SK-N-SH (cell line): Measurements from ENCODE around the gene MYCBP. TPM values are rescaled to one million over a fixed set of nuclear protein-coding genes. Genes with fewer than 3 reads are reported as not detected.

Experiments
- CTCF ChIA-PET: fragments of 300-600, 350-600 bp; formaldehyde crosslinking; extraction: SDS; loops from one replicate; lab custom pipeline; 2021; lab: Yijun Ruan, JAX
- POLR2A ChIA-PET: fragments of 350-600 bp; sonication (Branson Sonifier 250); formaldehyde crosslinking; extraction: SDS; loops from one replicate; lab custom pipeline; 2020; ENCODE audit warnings: antibody characterized with exemption, inconsistent platforms; lab: Yijun Ruan, JAX
- DNase-seq: peaks from one replicate; pipeline ENCODE4 v3.0.0; 2012
- H2AFZ ChIP-seq: fragments of 200-600 bp; sonication (generic); 2 replicates; pipeline ENCODE4 v1.8.1; 2016; ENCODE audit warnings: antibody characterized with exemption, mild to moderate bottlenecking, low read depth
- H3F3A ChIP-seq: fragments of 200-600 bp; sonication (generic); replicated peaks from 2 replicates; pipeline ENCODE3; 2016; ENCODE audit warnings: antibody characterized with exemption, mild to moderate bottlenecking; ENCODE audit not compliant: insufficient read depth
- H3K27ac ChIP-seq, 2 experiments: fragments of 200-500 bp in 1 of 2; fragments of 200-600 bp in 1 of 2; sonication (Bioruptor generic) in 1 of 2; sonication (generic), shearing (Covaris generic) in 1 of 2; 2 replicates each; pipeline versions ENCODE4 v1.5.1 to v1.6.1; 2014 to 2016; ENCODE audit warnings: low read depth in 2 of 2, inconsistent platforms in 1 of 2, low read length in 1 of 2, mild to moderate bottlenecking in 1 of 2, mixed read lengths in 1 of 2
- H3K27me3 ChIP-seq: fragments of 200-600 bp; sonication (generic), shearing (Covaris generic); 2 replicates; pipeline ENCODE4 v1.6.1; 2016; ENCODE audit warnings: mixed run types; ENCODE audit not compliant: insufficient read depth
- H3K36me3 ChIP-seq, 2 experiments: fragments of 200-500 bp in 1 of 2; fragments of 200-600 bp in 1 of 2; sonication (Bioruptor generic) in 1 of 2; sonication (generic) in 1 of 2; replicated peaks in 1 of 2; 2 replicates each; pipeline versions ENCODE3 to v1.5.1; 2014 to 2016; ENCODE audit warnings: low read length in 1 of 2, mild to moderate bottlenecking in 1 of 2; ENCODE audit not compliant: insufficient read depth in 2 of 2, control insufficient read depth in 1 of 2
- H3K4me1 ChIP-seq, 2 experiments: fragments of 200-500 bp in 1 of 2; fragments of 200-600 bp in 1 of 2; sonication (Bioruptor generic) in 1 of 2; sonication (generic), shearing (Covaris generic) in 1 of 2; 2 replicates each; pipeline versions ENCODE4 v1.5.1 to v1.6.1; 2014 to 2016; ENCODE audit warnings: low read depth in 1 of 2, low read length in 1 of 2, mixed run types in 1 of 2; ENCODE audit not compliant: insufficient read depth in 2 of 2, control insufficient read depth in 1 of 2
- H3K4me2 ChIP-seq: fragments of 200-600 bp; sonication (generic), shearing (Covaris generic); 2 replicates; pipeline ENCODE4 v1.6.1; 2017; ENCODE audit warnings: mixed run types
- H3K4me3 ChIP-seq, 2 experiments: fragments of 200-500 bp in 1 of 2; fragments of 200-600 bp in 1 of 2; sonication (Bioruptor generic) in 1 of 2; sonication (generic), shearing (Covaris generic) in 1 of 2; 2 replicates each; pipeline versions ENCODE4 v1.5.1 to v1.8.1; 2014 to 2016; ENCODE audit warnings: low read depth in 2 of 2, inconsistent platforms in 1 of 2, low read length in 1 of 2, mild to moderate bottlenecking in 1 of 2, mixed read lengths in 1 of 2, moderate library complexity in 1 of 2
- H3K79me2 ChIP-seq: fragments of 200-600 bp; sonication (generic); 2 replicates; pipeline ENCODE4 v1.8.1; 2017; ENCODE audit warnings: mild to moderate bottlenecking; ENCODE audit not compliant: insufficient read depth
- H3K9ac ChIP-seq: fragments of 200-600 bp; sonication (generic); 2 replicates; pipeline ENCODE4 v1.6.1; 2017; ENCODE audit warnings: mixed run types
- H3K9me2 ChIP-seq: fragments of 200-600 bp; sonication (generic); 2 replicates; pipeline ENCODE4 v1.6.1; 2017; ENCODE audit warnings: mixed run types
- H3K9me3 ChIP-seq: fragments of 200-600 bp; sonication (generic); 2 replicates; pipeline ENCODE4 v1.6.1; 2017; ENCODE audit warnings: mixed run types, mild to moderate bottlenecking, moderate library complexity
- H4K20me1 ChIP-seq: fragments of 200-600 bp; sonication (generic); 2 replicates; pipeline ENCODE4 v1.6.1; 2017; ENCODE audit warnings: mild to moderate bottlenecking, mixed run types; ENCODE audit not compliant: insufficient read depth
- EZH2phosphoT487 ChIP-seq: fragments of 200-600 bp; sonication (generic); IDR thresholded peaks from 2 replicates; pipeline ENCODE4 v1.6.1; 2017; ENCODE audit warnings: low read depth, mixed run types, mild to moderate bottlenecking, antibody characterized with exemption, moderate library complexity, borderline replicate concordance
- FOSL2 ChIP-seq: IDR thresholded peaks from 2 replicates; pipeline ENCODE4 v1.4.0; 2012; ENCODE audit warnings: low read depth, mild to moderate bottlenecking, moderate library complexity, borderline replicate concordance
- GATA2 ChIP-seq: sonication (generic); formaldehyde crosslinking; IDR thresholded peaks from 2 replicates; pipeline ENCODE4 v1.5.0; 2020; ENCODE audit warnings: mild to moderate bottlenecking, missing genetic modification reagents
- JUND ChIP-seq: IDR thresholded peaks from 2 replicates; pipeline ENCODE4 v1.4.0; 2012
- MXI1 ChIP-seq: IDR thresholded peaks from 2 replicates; pipeline ENCODE4 v1.6.1; 2012; ENCODE audit warnings: mild to moderate bottlenecking, low read depth, low read length, improper control_type of control experiment
- NFIC ChIP-seq: IDR thresholded peaks from 2 replicates; pipeline ENCODE4 v1.4.0; 2012; ENCODE audit warnings: borderline replicate concordance
- NRF1 ChIP-seq: IDR thresholded peaks from 2 replicates; pipeline ENCODE4 v1.6.1; 2012; ENCODE audit warnings: low read depth, mild to moderate bottlenecking, low read length
- RAD21 ChIP-seq: IDR thresholded peaks from 2 replicates; pipeline ENCODE4 v1.6.1; 2012; ENCODE audit warnings: mild to moderate bottlenecking, low read length
- RFX5 ChIP-seq: IDR thresholded peaks from 2 replicates; pipeline ENCODE4 v1.6.1; 2012; ENCODE audit warnings: mild to moderate bottlenecking, improper control_type of control experiment, low read length
- SMC3 ChIP-seq: IDR thresholded peaks from 2 replicates; pipeline ENCODE4 v1.6.1; 2012; ENCODE audit warnings: low read depth, low read length, improper control_type of control experiment
- TCF12 ChIP-seq: IDR thresholded peaks from 2 replicates; pipeline ENCODE4 v1.4.0; 2012
- TEAD4 ChIP-seq: IDR thresholded peaks from 2 replicates; pipeline ENCODE4 v1.4.0; 2012; ENCODE audit warnings: mild to moderate bottlenecking, borderline replicate concordance; ENCODE audit not compliant: insufficient read depth
- WGBS: methylation state at CpG from one replicate; pipeline ENCODE4 v1.1.6; 2017; ENCODE audit warnings: low lambda C conversion rate; 5-methylcytosine and 5-hydroxymethylcytosine counted together
- polyA plus RNA-seq, 3 experiments: library from polyadenylated mRNA; depleted of rRNA; stranded (reverse); fragments of >200 nt; gene quantifications; 2 replicates each; pipeline ENCODE4 v1.2.3, GENCODE V29; 2012
- TF ChIP-seq, protein P1 (sequence below): fragments of 150-350 bp; IDR thresholded peaks from 2 replicates; pipeline ENCODE4 v1.6.1; 2017; ENCODE audit warnings: antibody characterized with exemption, low read length, low read depth, borderline replicate concordance
- TF ChIP-seq, protein P2 (sequence below): fragments of 200-600 bp; sonication (generic); IDR thresholded peaks from 2 replicates; pipeline ENCODE4 v1.6.1; 2017; ENCODE audit warnings: antibody characterized with exemption, mild to moderate bottlenecking, moderate library complexity

MYCBP gene
- polyA plus RNA-seq, 1 of the 3 experiments (the other 2 are of a cell fraction), result 16.0 TPM

- no peak for DNase-seq
- Histone ChIP-seq H2AFZ (no peak overlapping the region), H3K9ac (no peak overlapping the region), H3K4me3 (no peak overlapping the region), H3K9me3 (no peaks in the 10 kb centered on the region), H3K4me2 (no peak overlapping the region), H3F3A (no peaks in the 10 kb centered on the region), H3K79me2 (no peaks in the 10 kb centered on the region), H3K9me2 (no peaks in the 10 kb centered on the region), H4K20me1 (no peaks in the 10 kb centered on the region), H3K27me3 (peaks cover 86% of the 10 kb centered on the region), H3K27ac (no peak overlapping the region), H3K36me3 (no peaks in the 10 kb centered on the region), H3K4me1 (peaks cover 0 to 2% of the 10 kb centered on the region in 2 experiments; a peak in 1 of 4 replicates)
- no peak for TF ChIP-seq NFIC
- WGBS, result 32% methylated on average over 10 of the region's 10 CpGs
- ChIA-PET POLR2A (no interaction called here), CTCF (interaction anchor here (1.0 to 3.0 kb wide), 16 partner anchors 9 to 794 kb away, joined by 3 to 19 read pairs (median 3); no protein-coding TSS in a partner anchor)
These were observed 54.1 kb downstream of the MYCBP start for GRCh38 chr1:38819040-38819439.

GRCh38 chr1:38818175-38818976 lies 54.8 kb downstream of the MYCBP start:
- no peaks in the 10 kb centered on the region for H3F3A ChIP-seq
- no peak overlapping the region for H3K9ac ChIP-seq
- no peaks in the 10 kb centered on the region for H3K9me3 ChIP-seq
- TF ChIP-seq MXI1 (no peak), FOSL2 (no peak), GATA2 (CRISPR knock-in tag) (no peak), EZH2phosphoT487 (no peak), NRF1 (no peak), RFX5 (no peak), TCF12 (no peak), NFIC (no peak), TEAD4 (no peak), SMC3 (peak; percentile 40), JUND (no peak), RAD21 (peak; percentile 65)
- TF ChIP-seq, protein P1, sequence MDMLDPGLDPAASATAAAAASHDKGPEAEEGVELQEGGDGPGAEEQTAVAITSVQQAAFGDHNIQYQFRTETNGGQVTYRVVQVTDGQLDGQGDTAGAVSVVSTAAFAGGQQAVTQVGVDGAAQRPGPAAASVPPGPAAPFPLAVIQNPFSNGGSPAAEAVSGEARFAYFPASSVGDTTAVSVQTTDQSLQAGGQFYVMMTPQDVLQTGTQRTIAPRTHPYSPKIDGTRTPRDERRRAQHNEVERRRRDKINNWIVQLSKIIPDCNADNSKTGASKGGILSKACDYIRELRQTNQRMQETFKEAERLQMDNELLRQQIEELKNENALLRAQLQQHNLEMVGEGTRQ, result no peak
- TF ChIP-seq, protein P2, sequence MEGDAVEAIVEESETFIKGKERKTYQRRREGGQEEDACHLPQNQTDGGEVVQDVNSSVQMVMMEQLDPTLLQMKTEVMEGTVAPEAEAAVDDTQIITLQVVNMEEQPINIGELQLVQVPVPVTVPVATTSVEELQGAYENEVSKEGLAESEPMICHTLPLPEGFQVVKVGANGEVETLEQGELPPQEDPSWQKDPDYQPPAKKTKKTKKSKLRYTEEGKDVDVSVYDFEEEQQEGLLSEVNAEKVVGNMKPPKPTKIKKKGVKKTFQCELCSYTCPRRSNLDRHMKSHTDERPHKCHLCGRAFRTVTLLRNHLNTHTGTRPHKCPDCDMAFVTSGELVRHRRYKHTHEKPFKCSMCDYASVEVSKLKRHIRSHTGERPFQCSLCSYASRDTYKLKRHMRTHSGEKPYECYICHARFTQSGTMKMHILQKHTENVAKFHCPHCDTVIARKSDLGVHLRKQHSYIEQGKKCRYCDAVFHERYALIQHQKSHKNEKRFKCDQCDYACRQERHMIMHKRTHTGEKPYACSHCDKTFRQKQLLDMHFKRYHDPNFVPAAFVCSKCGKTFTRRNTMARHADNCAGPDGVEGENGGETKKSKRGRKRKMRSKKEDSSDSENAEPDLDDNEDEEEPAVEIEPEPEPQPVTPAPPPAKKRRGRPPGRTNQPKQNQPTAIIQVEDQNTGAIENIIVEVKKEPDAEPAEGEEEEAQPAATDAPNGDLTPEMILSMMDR, result peak; percentile 69
- TF ChIP-seq, all 33 proteins: peak for 3
- no peaks in the 10 kb centered on the region for H4K20me1 ChIP-seq
- H3K36me3 ChIP-seq, result no peaks in the 10 kb centered on the region
- POLR2A ChIA-PET, result no interaction called here
- H3K9me2 ChIP-seq, result no peaks in the 10 kb centered on the region
- H3K4me3 ChIP-seq, result peak overlapping the region; percentile 9 to 35; a peak in 2 of 4 replicates
- peak; percentile 94 for DNase-seq
- H3K27me3 ChIP-seq, result peaks cover 92% of the 10 kb centered on the region
- no peaks in the 10 kb centered on the region for H3K79me2 ChIP-seq
- CTCF ChIA-PET, result interaction anchor here (0.7 to 3.0 kb wide), 20 partner anchors 8 to 793 kb away, joined by 3 to 19 read pairs (median 3); no protein-coding TSS in a partner anchor
- H2AFZ ChIP-seq, result no peak overlapping the region
- H3K4me1 ChIP-seq, result peaks cover 0 to 2% of the 10 kb centered on the region in 2 experiments; a peak in 1 of 4 replicates
- H3K4me2 ChIP-seq, result peak overlapping the region; percentile 41
- no peak overlapping the region for H3K27ac ChIP-seq
- WGBS, result 5% methylated on average over 23 of the region's 70 CpGs
